HL-60 (cell line): Measurements from ENCODE around the gene ABCG8.

Experiments
- POLR2AphosphoS5 ChIP-seq: IDR thresholded peaks from 2 replicates; pipeline ENCODE4 v1.6.1; 2012; ENCODE audit warnings: low read depth
- TF ChIP-seq, protein P1 (sequence below): IDR thresholded peaks from one replicate; pipeline ENCODE4 v1.5.1; 2011; ENCODE audit warnings: low read length, control low read depth, inconsistent platforms; ENCODE audit not compliant: insufficient read depth

GRCh38 chr2:43931293-43931692 lies 92.5 kb downstream of the ABCG8 start:
- TF ChIP-seq, protein P1, sequence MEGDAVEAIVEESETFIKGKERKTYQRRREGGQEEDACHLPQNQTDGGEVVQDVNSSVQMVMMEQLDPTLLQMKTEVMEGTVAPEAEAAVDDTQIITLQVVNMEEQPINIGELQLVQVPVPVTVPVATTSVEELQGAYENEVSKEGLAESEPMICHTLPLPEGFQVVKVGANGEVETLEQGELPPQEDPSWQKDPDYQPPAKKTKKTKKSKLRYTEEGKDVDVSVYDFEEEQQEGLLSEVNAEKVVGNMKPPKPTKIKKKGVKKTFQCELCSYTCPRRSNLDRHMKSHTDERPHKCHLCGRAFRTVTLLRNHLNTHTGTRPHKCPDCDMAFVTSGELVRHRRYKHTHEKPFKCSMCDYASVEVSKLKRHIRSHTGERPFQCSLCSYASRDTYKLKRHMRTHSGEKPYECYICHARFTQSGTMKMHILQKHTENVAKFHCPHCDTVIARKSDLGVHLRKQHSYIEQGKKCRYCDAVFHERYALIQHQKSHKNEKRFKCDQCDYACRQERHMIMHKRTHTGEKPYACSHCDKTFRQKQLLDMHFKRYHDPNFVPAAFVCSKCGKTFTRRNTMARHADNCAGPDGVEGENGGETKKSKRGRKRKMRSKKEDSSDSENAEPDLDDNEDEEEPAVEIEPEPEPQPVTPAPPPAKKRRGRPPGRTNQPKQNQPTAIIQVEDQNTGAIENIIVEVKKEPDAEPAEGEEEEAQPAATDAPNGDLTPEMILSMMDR, result no peak
- no peak for TF ChIP-seq POLR2AphosphoS5
